Middle frontal gyrus (tissue), 1 donor: ENCODE measurements around the gene SP6.

Experiments used
- DNase-seq: peaks from one replicate; pipeline ENCODE4 v3.0.0-alpha.2; 2015; ENCODE audit warnings: low spot score; ENCODE audit errors: extremely low spot score

SP6 gene

GRCh38 chr17:47813512-47814031 is 37.4 kb downstream of the SP6 start:
- DNase-seq, result no peak

GRCh38 chr17:47813077-47813476 is 37.9 kb downstream of the SP6 start:
- DNase-seq, result no peak

GRCh38 chr17:47812146-47812920 is 38.6 kb downstream of the SP6 start:
- no peak for DNase-seq

- DNase-seq, result no peak
Observed at GRCh38 chr17:47811709-47812108, 39.3 kb downstream of the SP6 start.

GRCh38 chr17:47810901-47811635 is 39.9 kb downstream of the SP6 start:
- no peak for DNase-seq

GRCh38 chr17:47810200-47810821 is 40.7 kb downstream of the SP6 start:
- no peak for DNase-seq

- DNase-seq, result no peak
Observed at GRCh38 chr17:47808830-47809480, 42.0 kb downstream of the SP6 start.

- no peak for DNase-seq
Observed at GRCh38 chr17:47808036-47808829, 42.7 kb downstream of the SP6 start.

- DNase-seq, result no peak
Observed at GRCh38 chr17:47807421-47807820, 43.5 kb downstream of the SP6 start.

- DNase-seq, result peak; percentile 20
Observed at GRCh38 chr17:47806913-47807255, 44.1 kb downstream of the SP6 start.

- no peak for DNase-seq
Observed at GRCh38 chr17:47806026-47806912, 44.7 kb downstream of the SP6 start.

GRCh38 chr17:47804461-47804860 is 46.5 kb downstream of the SP6 start:
- no peak for DNase-seq

- no peak for DNase-seq
Observed at GRCh38 chr17:47803751-47804150, 47.2 kb downstream of the SP6 start.

- no peak for DNase-seq
Observed at GRCh38 chr17:47803201-47803600, 47.8 kb downstream of the SP6 start.

- no peak for DNase-seq
Observed at GRCh38 chr17:47802341-47803022, 48.5 kb downstream of the SP6 start.

GRCh38 chr17:47801906-47802305 is 49.1 kb downstream of the SP6 start:
- no peak for DNase-seq

- DNase-seq, result no peak
Observed at GRCh38 chr17:47801176-47801765, 49.7 kb downstream of the SP6 start.

GRCh38 chr17:47800686-47801085 is 50.3 kb downstream of the SP6 start:
- no peak for DNase-seq

GRCh38 chr17:47797797-47798196 is 53.2 kb downstream of the SP6 start:
- no peak for DNase-seq
